Liver (tissue), 9 donors: ENCODE results near the gene CCL2. TPM values are rescaled to one million over a fixed set of nuclear protein-coding genes. Genes with fewer than 3 reads are reported as not detected.

Source experiments
- DNase-seq: peaks from one replicate; pipeline ENCODE4 v3.0.0-alpha.2; 2017; ENCODE audit warnings: low spot score
- H3K27ac ChIP-seq, 2 donors: one replicate each; pipeline ENCODE4 v1.7.0; 2013; ENCODE audit warnings: inconsistent platforms in 2 of 2, low read length in 2 of 2, control low read depth in 1 of 2, low read depth in 1 of 2, mild to moderate bottlenecking in 1 of 2
- H3K27me3 ChIP-seq, 4 donors: one replicate each; pipeline versions ENCODE4 v1.6.1 to v1.7.0; 2013; ENCODE audit warnings: low read length in 3 of 4, inconsistent platforms in 1 of 4, mild to moderate bottlenecking in 1 of 4, moderate library complexity in 1 of 4; ENCODE audit not compliant: control insufficient read depth in 4 of 4, insufficient read depth in 4 of 4
- H3K36me3 ChIP-seq, 4 donors: one replicate each; pipeline versions ENCODE4 v1.6.1 to v1.7.0; 2013; ENCODE audit warnings: low read length in 3 of 4, mild to moderate bottlenecking in 3 of 4, low read depth in 1 of 4, moderate library complexity in 1 of 4; ENCODE audit not compliant: control insufficient read depth in 4 of 4, insufficient read depth in 3 of 4
- H3K4me1 ChIP-seq, 4 donors: one replicate each; pipeline versions ENCODE4 v1.6.1 to v1.7.0; 2013; ENCODE audit warnings: low read length in 3 of 4, mild to moderate bottlenecking in 3 of 4, moderate library complexity in 1 of 4; ENCODE audit not compliant: control insufficient read depth in 4 of 4, insufficient read depth in 4 of 4
- H3K4me3 ChIP-seq, 3 donors: one replicate each; pipeline versions ENCODE4 v1.6.1 to v1.7.0; 2013; ENCODE audit warnings: low read length in 3 of 3, control low read depth in 1 of 3, low read depth in 1 of 3, mild to moderate bottlenecking in 1 of 3
- H3K9ac ChIP-seq, 2 donors: one replicate each; pipeline ENCODE4 v1.7.0; 2013; ENCODE audit warnings: low read length in 2 of 2, mild to moderate bottlenecking in 2 of 2, moderate library complexity in 2 of 2, control low read depth in 1 of 2, low read depth in 1 of 2
- H3K9me3 ChIP-seq, 4 donors: one replicate each; pipeline versions ENCODE4 v1.6.1 to v1.7.0; 2013; ENCODE audit warnings: low read length in 3 of 4; ENCODE audit not compliant: control insufficient read depth in 4 of 4
- ATF3 ChIP-seq: IDR thresholded peaks from 2 replicates; pipeline ENCODE4 v1.6.1; 2016; ENCODE audit warnings: antibody characterized with exemption
- CTCF ChIP-seq: fragments of 150-350 bp; IDR thresholded peaks from 2 replicates; pipeline ENCODE4 v1.5.1; 2017; ENCODE audit warnings: improper control_type of control experiment, low read depth, low read length; ENCODE audit not compliant: missing input control
- EGR1 ChIP-seq, 2 donors: IDR thresholded peaks; 2 replicates each; pipeline ENCODE4 v1.6.1; 2016 to 2018; ENCODE audit warnings: antibody characterized with exemption in 2 of 2, low read depth in 2 of 2
- FOXA1 ChIP-seq: IDR thresholded peaks from 2 replicates; pipeline ENCODE4 v1.6.1; 2016; ENCODE audit warnings: antibody characterized with exemption
- FOXA2 ChIP-seq: IDR thresholded peaks from 2 replicates; pipeline ENCODE4 v1.6.1; 2016; ENCODE audit warnings: antibody characterized with exemption
- GABPA ChIP-seq, 2 donors: IDR thresholded peaks in 1 of 2; conservative IDR thresholded peaks in 1 of 2; 2 replicates each; pipeline ENCODE4 v1.6.1; 2016; ENCODE audit warnings: antibody characterized with exemption in 2 of 2, mild to moderate bottlenecking in 1 of 2, moderate library complexity in 1 of 2
- HNF4A ChIP-seq, 2 donors: conservative IDR thresholded peaks; 2 replicates each; pipeline ENCODE4 v1.6.1; 2016; ENCODE audit warnings: antibody characterized with exemption in 2 of 2, mild to moderate bottlenecking in 2 of 2
- HNF4G ChIP-seq: IDR thresholded peaks from 2 replicates; pipeline ENCODE4 v1.6.1; 2016; ENCODE audit warnings: antibody characterized with exemption
- JUND ChIP-seq, 2 donors: IDR thresholded peaks; 2 replicates each; pipeline ENCODE4 v1.6.1; 2016; ENCODE audit warnings: antibody characterized with exemption in 2 of 2
- NR2F2 ChIP-seq: IDR thresholded peaks from 2 replicates; pipeline ENCODE4 v1.6.1; 2016; ENCODE audit warnings: antibody characterized with exemption
- RAD21 ChIP-seq, 2 donors: IDR thresholded peaks; 2 replicates each; pipeline ENCODE4 v1.6.1; 2016; ENCODE audit warnings: antibody characterized with exemption in 2 of 2, mild to moderate bottlenecking in 2 of 2
- REST ChIP-seq: IDR thresholded peaks from 2 replicates; pipeline ENCODE4 v1.6.1; 2016; ENCODE audit warnings: antibody characterized with exemption, mild to moderate bottlenecking
- RXRA ChIP-seq, 2 donors: IDR thresholded peaks; 2 replicates each; pipeline ENCODE4 v1.6.1; 2017 to 2018; ENCODE audit warnings: antibody characterized with exemption in 2 of 2, mild to moderate bottlenecking in 1 of 2
- SP1 ChIP-seq: IDR thresholded peaks from 2 replicates; pipeline ENCODE4 v1.6.1; 2018; ENCODE audit warnings: antibody characterized with exemption, mild to moderate bottlenecking
- TAF1 ChIP-seq: conservative IDR thresholded peaks from 2 replicates; pipeline ENCODE4 v1.6.1; 2016; ENCODE audit warnings: antibody characterized with exemption, mild to moderate bottlenecking
- YY1 ChIP-seq: IDR thresholded peaks from 2 replicates; pipeline ENCODE4 v1.6.1; 2016; ENCODE audit warnings: antibody characterized with exemption, mild to moderate bottlenecking
- WGBS: extraction: QIAGEN DNeasy Blood & Tissue Kit; methylation state at CpG from one replicate; pipeline ENCODE4 v1.1.7; 2013; 5-methylcytosine and 5-hydroxymethylcytosine counted together
- polyA plus RNA-seq, 2 donors: library from polyadenylated mRNA; stranded (reverse) in 1 of 2; unstranded in 1 of 2; fragments of 200-250 nt in 1 of 2; fragments of >200 nt in 1 of 2; fragmentation: Nextera tagmentation in 1 of 2; extraction: Ambion mirVana in 1 of 2; gene quantifications; one replicate each; pipeline versions ENCODE4 v1.2.1 to v1.2.3, GENCODE V29; 2013 to 2015
- total RNA-seq, 2 donors: library from RNA; depleted of rRNA; stranded (reverse); fragments of >200 nt; gene quantifications; one replicate each; pipeline ENCODE4 v1.2.3, GENCODE V29; 2014
- TF ChIP-seq, protein P1 (sequence below): IDR thresholded peaks from 2 replicates; pipeline ENCODE4 v1.6.1; 2016; ENCODE audit warnings: antibody characterized with exemption
- TF ChIP-seq, protein P2 (sequence below): IDR thresholded peaks from 2 replicates; pipeline ENCODE4 v1.6.1; 2016; ENCODE audit warnings: antibody characterized with exemption
- donor health status: healthy.
- donor health status: healthy.
- donor health status: healthy.
- donor health status: healthy.
- donor health status: healthy.

The CCL2 gene
- total RNA-seq (1 to 10 TPM; 3.5 to 6.1 TPM), polyA plus RNA-seq (1 to 10 TPM; 4.7 to 8.9 TPM)

DNA sequence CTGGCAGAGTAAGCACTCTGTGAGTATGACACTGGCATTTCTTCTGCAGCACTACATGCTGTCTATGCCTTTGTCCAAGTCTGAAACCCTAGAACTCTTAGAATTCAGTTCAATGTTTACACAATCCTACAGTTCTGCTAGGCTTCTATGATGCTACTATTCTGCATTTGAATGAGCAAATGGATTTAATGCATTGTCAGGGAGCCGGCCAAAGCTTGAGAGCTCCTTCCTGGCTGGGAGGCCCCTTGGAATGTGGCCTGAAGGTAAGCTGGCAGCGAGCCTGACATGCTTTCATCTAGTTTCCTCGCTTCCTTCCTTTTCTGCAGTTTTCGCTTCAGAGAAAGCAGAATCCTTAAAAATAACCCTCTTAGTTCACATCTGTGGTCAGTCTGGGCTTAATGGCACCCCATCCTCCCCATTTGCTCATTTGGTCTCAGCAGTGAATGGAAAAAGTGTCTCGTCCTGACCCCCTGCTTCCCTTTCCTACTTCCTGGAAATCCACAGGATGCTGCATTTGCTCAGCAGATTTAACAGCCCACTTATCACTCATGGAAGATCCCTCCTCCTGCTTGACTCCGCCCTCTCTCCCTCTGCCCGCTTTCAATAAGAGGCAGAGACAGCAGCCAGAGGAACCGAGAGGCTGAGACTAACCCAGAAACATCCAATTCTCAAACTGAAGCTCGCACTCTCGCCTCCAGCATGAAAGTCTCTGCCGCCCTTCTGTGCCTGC, at the start of gene CCL2:
Gene CCL2, plus strand, starts transcription at position 635 of the 730 bp plus-strand sequence. Its CDS starts 65 bp downstream, at position 700.
- TF ChIP-seq RAD21 (IDR thresholded peaks at IDR 0.05) = no peak
- peak; percentile 46 for TF ChIP-seq SP1
- no peak for TF ChIP-seq HNF4G
- peak; percentile 38 to 50 for TF ChIP-seq EGR1 (IDR thresholded peaks at IDR 0.05; ENCODE audit: low read depth in 2 of 2)
- TF ChIP-seq FOXA2 = no peak
- TF ChIP-seq TAF1 = no peak
- TF ChIP-seq, protein P1, sequence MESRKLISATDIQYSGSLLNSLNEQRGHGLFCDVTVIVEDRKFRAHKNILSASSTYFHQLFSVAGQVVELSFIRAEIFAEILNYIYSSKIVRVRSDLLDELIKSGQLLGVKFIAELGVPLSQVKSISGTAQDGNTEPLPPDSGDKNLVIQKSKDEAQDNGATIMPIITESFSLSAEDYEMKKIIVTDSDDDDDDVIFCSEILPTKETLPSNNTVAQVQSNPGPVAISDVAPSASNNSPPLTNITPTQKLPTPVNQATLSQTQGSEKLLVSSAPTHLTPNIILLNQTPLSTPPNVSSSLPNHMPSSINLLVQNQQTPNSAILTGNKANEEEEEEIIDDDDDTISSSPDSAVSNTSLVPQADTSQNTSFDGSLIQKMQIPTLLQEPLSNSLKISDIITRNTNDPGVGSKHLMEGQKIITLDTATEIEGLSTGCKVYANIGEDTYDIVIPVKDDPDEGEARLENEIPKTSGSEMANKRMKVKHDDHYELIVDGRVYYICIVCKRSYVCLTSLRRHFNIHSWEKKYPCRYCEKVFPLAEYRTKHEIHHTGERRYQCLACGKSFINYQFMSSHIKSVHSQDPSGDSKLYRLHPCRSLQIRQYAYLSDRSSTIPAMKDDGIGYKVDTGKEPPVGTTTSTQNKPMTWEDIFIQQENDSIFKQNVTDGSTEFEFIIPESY = no peak
- no peak for TF ChIP-seq GABPA (IDR thresholded peaks at IDR 0.05 in 1 of 2, conservative IDR thresholded peaks at IDR 0.05 in 1 of 2)
- TF ChIP-seq FOXA1 = no peak
- TF ChIP-seq ATF3 = no peak
- TF ChIP-seq REST = peak; percentile 24
- no peak for TF ChIP-seq HNF4A (conservative IDR thresholded peaks at IDR 0.05)
- TF ChIP-seq, protein P2, sequence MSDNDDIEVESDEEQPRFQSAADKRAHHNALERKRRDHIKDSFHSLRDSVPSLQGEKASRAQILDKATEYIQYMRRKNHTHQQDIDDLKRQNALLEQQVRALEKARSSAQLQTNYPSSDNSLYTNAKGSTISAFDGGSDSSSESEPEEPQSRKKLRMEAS = peak; percentile 76
- peak in 1 of 2 donors; percentile 12 for TF ChIP-seq RXRA (IDR thresholded peaks at IDR 0.05)
- TF ChIP-seq NR2F2 = peak; percentile 89
- TF ChIP-seq YY1 = no peak
- no peak for TF ChIP-seq CTCF
- TF ChIP-seq JUND (IDR thresholded peaks at IDR 0.05) = peak; percentile 19 to 54
- Histone ChIP-seq H3K27ac (peak within 1 kb of the TSS; percentile 51 to 61), H3K36me3 (no peaks in the 10 kb centered on the region), H3K27me3 (no peaks in the 10 kb centered on the region), H3K9ac (peak within 1 kb of the TSS in 1 of 2 donors; percentile 19), H3K9me3 (no peaks in the 10 kb centered on the region), H3K4me1 (peaks cover 0 to 4% (median 2%) of the 10 kb centered on the region in 4 donors), H3K4me3 (peak within 1 kb of the TSS; percentile 1 to 18 (median 16))
- 14% methylated on average over 11 of the region's 11 CpGs for WGBS
- no peak for DNase-seq
